DOHH2 (cell line): ENCODE results near the gene OAS2.

Experiments
- H3F3A ChIP-seq: fragments of 200-600 bp; sonication (generic), shearing (Covaris generic); 2 replicates; pipeline ENCODE4 v1.6.0; 2016; ENCODE audit warnings: antibody characterized with exemption, mild to moderate bottlenecking; ENCODE audit not compliant: control insufficient read depth, insufficient read depth
- H3K27ac ChIP-seq: fragments of 200-600 bp; sonication (generic); 2 replicates; pipeline ENCODE4 v1.5.1; 2014; ENCODE audit warnings: low read depth, mild to moderate bottlenecking, low read length, moderate library complexity
- H3K27me3 ChIP-seq: fragments of 200-600 bp; sonication (generic); 2 replicates; pipeline ENCODE4 v1.6.1; 2014; ENCODE audit warnings: mild to moderate bottlenecking, low read length, mixed read lengths; ENCODE audit not compliant: control insufficient read depth
- H3K36me3 ChIP-seq: fragments of 200-600 bp; sonication (generic); 2 replicates; pipeline ENCODE4 v1.6.1; 2014; ENCODE audit warnings: mild to moderate bottlenecking, low read length, moderate library complexity, mixed read lengths; ENCODE audit not compliant: control insufficient read depth
- H3K4me1 ChIP-seq: fragments of 200-600 bp; sonication (generic); 2 replicates; pipeline ENCODE4 v1.6.1; 2014; ENCODE audit warnings: mild to moderate bottlenecking, low read length, mixed read lengths; ENCODE audit not compliant: control insufficient read depth
- H3K4me2 ChIP-seq: fragments of 200-600 bp; sonication (generic); 2 replicates; pipeline ENCODE4 v1.6.0; 2014; ENCODE audit warnings: mild to moderate bottlenecking, low read length, moderate library complexity
- H3K4me3 ChIP-seq: fragments of 200-600 bp; sonication (generic); 2 replicates; pipeline ENCODE4 v1.5.1; 2014; ENCODE audit warnings: mild to moderate bottlenecking, low read length, mixed read lengths
- H3K79me2 ChIP-seq: fragments of 200-600 bp; sonication (generic); 2 replicates; pipeline ENCODE4 v1.6.1; 2014; ENCODE audit warnings: mild to moderate bottlenecking, low read length, mixed read lengths; ENCODE audit not compliant: control insufficient read depth
- H3K9me2 ChIP-seq: fragments of 200-600 bp; sonication (generic); replicated peaks from 2 replicates; pipeline ENCODE4 v1.6.1; 2014; ENCODE audit warnings: mild to moderate bottlenecking, low read length, mixed read lengths; ENCODE audit not compliant: control insufficient read depth
- H3K9me3 ChIP-seq: fragments of 200-600 bp; sonication (generic); 2 replicates; pipeline ENCODE4 v1.6.1; 2014; ENCODE audit warnings: antibody characterized with exemption, low read length, mixed read lengths; ENCODE audit not compliant: control insufficient read depth, insufficient read depth
- H4K20me1 ChIP-seq: fragments of 200-600 bp; sonication (generic); 2 replicates; pipeline ENCODE4 v1.6.0; 2014; ENCODE audit warnings: low read depth, mild to moderate bottlenecking, antibody characterized with exemption, low read length, moderate library complexity; ENCODE audit not compliant: control insufficient read depth, insufficient read depth
- CTCF ChIP-seq: fragments of 200-600 bp; sonication (generic); IDR thresholded peaks from one replicate; pipeline ENCODE4 v1.5.1; 2014; ENCODE audit warnings: antibody characterized with exemption, mild to moderate bottlenecking, low read depth, low read length; ENCODE audit not compliant: poor library complexity, severe bottlenecking
- EZH2phosphoT487 ChIP-seq: fragments of 200-600 bp; sonication (generic); IDR thresholded peaks from 2 replicates; pipeline ENCODE4 v1.6.1; 2017; ENCODE audit warnings: borderline replicate concordance, mild to moderate bottlenecking, antibody characterized with exemption, low read length, moderate library complexity, mixed read lengths

The OAS2 gene

GRCh38 chr12:112985642-112986290, 7.4 kb downstream of the OAS2 start:
- H3K36me3 ChIP-seq: peaks cover 12% of the 10 kb centered on the region

GRCh38 chr12:112986291-112986800, 8.0 kb downstream of the OAS2 start:
- Histone ChIP-seq H3K79me2 (no peaks in the 10 kb centered on the region), H4K20me1 (no peaks in the 10 kb centered on the region), H3K9me2 (no peaks in the 10 kb centered on the region), H3F3A (no peaks in the 10 kb centered on the region), H3K4me3 (no peak overlapping the region), H3K9me3 (peaks cover 30% of the 10 kb centered on the region; the same call in 1 of the 2 replicates), H3K36me3 (peaks cover 12% of the 10 kb centered on the region), H3K27me3 (no peaks in the 10 kb centered on the region), H3K4me1 (peaks cover 9% of the 10 kb centered on the region), H3K4me2 (no peak overlapping the region), H3K27ac (no peak overlapping the region)
- TF ChIP-seq CTCF (no peak), EZH2phosphoT487 (no peak)

More at GRCh38 chr12:112985642-112986290, 7.4 kb downstream of the OAS2 start:
- no peaks in the 10 kb centered on the region for H3F3A ChIP-seq
- no peaks in the 10 kb centered on the region for H3K9me2 ChIP-seq
- TF ChIP-seq EZH2phosphoT487 (no peak), CTCF (no peak)
- H3K79me2 ChIP-seq: no peaks in the 10 kb centered on the region
- H3K27ac ChIP-seq: no peak overlapping the region
- H3K4me2 ChIP-seq: no peak overlapping the region
- no peak overlapping the region for H3K4me3 ChIP-seq
- H3K27me3 ChIP-seq: no peaks in the 10 kb centered on the region
- peaks cover 15% of the 10 kb centered on the region for H3K4me1 ChIP-seq
- H4K20me1 ChIP-seq: no peaks in the 10 kb centered on the region
- H3K9me3 ChIP-seq: peaks cover 30% of the 10 kb centered on the region; the same call in 1 of the 2 replicates

- Histone ChIP-seq H3K4me3 (no peak overlapping the region), H3K27me3 (no peaks in the 10 kb centered on the region), H3K36me3 (peaks cover 12% of the 10 kb centered on the region), H4K20me1 (no peaks in the 10 kb centered on the region), H3F3A (no peaks in the 10 kb centered on the region), H3K4me1 (peaks cover 9% of the 10 kb centered on the region), H3K79me2 (no peaks in the 10 kb centered on the region), H3K9me2 (no peaks in the 10 kb centered on the region), H3K9me3 (peaks cover 24% of the 10 kb centered on the region; the same call in 1 of the 2 replicates), H3K4me2 (no peak overlapping the region), H3K27ac (no peak overlapping the region)
- no peak for TF ChIP-seq CTCF
Measured at GRCh38 chr12:112987561-112987960, 9.2 kb downstream of the OAS2 start.
